Measurements from ENCODE around the gene PXN.
A peak's percentile ranks its signal among the peaks of the same experiment; 100 is the strongest.
"Not testable (repeated sequence)": the region's sequence is repeated elsewhere in the genome, so short reads cannot be mapped to it uniquely, and the experiment has no call there.

PXN gene

GRCh38 chr12:120262852-120263747 is 2.4 kb downstream of the PXN start:
- DNase-seq (ENCODE audit: low read depth in 2 of 3, low spot score in 2 of 3), result no peak

- DNase-seq (ENCODE audit: low read depth in 2 of 3, low spot score in 2 of 3), result no peak
Measured at GRCh38 chr12:120261951-120262851, 3.3 kb downstream of the PXN start.

GRCh38 chr12:120260607-120261006 is 4.9 kb downstream of the PXN start:
- DNase-seq (ENCODE audit: low read depth in 2 of 3, low spot score in 2 of 3), result no peak

DNA sequence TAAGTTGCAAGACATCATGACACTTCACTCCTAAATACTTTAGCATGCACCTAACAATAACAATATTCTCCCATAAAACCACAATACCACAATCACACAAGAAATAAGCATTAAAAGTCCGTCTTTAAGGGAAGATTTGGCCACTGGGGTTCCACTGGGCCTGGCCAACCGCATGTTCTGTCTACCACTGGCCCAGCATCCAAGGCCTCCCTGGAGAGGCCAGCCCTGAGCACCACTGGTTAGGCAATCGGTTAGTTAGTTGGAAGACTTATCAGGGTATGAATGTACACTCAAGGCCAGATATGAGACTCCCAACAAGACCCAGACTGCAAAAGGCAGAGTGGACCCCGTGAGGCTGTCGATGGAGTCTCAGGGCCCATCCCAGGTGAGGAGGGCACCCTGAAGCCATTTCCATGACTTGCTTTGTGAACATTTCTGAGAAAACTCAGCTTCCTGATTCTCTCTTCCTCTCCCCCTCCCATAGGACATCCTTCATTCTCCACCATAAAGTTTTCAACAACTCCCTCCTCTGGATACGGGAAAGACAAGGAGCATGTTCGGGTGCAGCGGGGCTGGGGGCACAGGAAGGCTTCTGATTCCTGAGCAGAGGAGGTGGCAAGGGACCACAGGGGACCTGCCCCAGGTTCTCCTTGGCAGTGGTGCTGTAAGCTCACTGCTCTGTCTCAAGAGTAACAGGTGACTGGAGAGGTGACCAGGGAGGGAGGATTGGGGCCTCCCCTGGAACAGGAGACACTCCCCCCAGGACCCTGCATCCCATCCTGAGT is 5.9 kb downstream of the PXN start:
- DNase-seq (ENCODE audit: low read depth in 2 of 3, low spot score in 2 of 3), result no peak

GRCh38 chr12:120258323-120258896 is 7.1 kb downstream of the PXN start:
- no peak for DNase-seq (ENCODE audit: low read depth in 2 of 3, low spot score in 2 of 3)

DNA sequence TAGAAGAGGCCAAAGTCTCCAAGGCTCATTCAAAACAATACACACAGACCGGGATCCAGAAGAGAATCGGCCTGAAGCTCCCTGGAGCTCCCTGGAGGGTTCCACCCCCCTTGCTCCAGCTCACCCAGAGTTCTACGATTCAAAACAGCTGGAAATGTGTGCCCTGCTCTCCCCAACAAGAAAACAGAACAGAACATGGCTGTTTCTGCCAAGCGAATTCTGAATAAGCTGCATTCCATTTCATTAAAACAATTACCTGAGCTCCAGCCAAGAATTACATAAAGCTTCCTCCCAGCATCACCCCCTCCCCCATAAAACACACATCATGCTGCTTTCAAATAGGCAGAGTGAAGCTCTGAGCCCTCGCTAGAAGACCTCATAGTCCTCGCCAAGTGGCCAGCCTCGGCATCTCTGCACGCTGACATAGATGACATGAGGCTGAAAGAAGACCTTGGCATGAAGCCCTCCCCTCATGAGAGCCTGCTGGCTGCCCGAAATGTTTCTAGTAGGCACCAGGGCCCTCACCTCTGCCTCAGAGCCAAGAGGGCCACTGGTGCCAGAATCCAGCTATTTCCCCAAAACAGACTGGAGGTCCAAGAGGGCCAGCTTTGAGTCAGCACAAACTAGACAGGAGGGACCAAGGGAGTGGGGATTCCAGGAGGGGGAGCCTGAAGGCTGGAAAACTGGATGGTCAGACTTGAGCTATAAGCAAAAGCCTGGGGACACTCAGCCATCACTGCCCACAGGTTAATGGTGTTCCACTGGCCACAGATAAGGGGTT is 8.3 kb downstream of the PXN start:
- no peak for DNase-seq (ENCODE audit: low read depth in 2 of 3, low spot score in 2 of 3)

GRCh38 chr12:120254809-120255208 is 10.7 kb downstream of the PXN start:
- no peak for DNase-seq (ENCODE audit: low read depth in 2 of 3, low spot score in 2 of 3)

- not testable (repeated sequence) for DNase-seq (ENCODE audit: low read depth in 2 of 3, low spot score in 2 of 3)
Measured at GRCh38 chr12:120253313-120253712, 12.2 kb downstream of the PXN start.

- DNase-seq (ENCODE audit: low read depth in 2 of 3, low spot score in 2 of 3), result peak in 1 of 3 experiments; percentile 55
Measured at GRCh38 chr12:120252071-120252906, 13.2 kb downstream of the PXN start.

GRCh38 chr12:120251364-120252070 is 14.0 kb downstream of the PXN start:
- not testable (repeated sequence) for DNase-seq (ENCODE audit: low read depth in 2 of 3, low spot score in 2 of 3)

GRCh38 chr12:120249875-120250795 is 15.4 kb downstream of the PXN start:
- no peak for DNase-seq (ENCODE audit: low read depth in 2 of 3, low spot score in 2 of 3)

GRCh38 chr12:120249266-120249874 is 16.2 kb downstream of the PXN start:
- no peak for DNase-seq (ENCODE audit: low read depth in 2 of 3, low spot score in 2 of 3)

GRCh38 chr12:120247621-120248030 is 17.9 kb downstream of the PXN start:
- DNase-seq (ENCODE audit: low read depth in 2 of 3, low spot score in 2 of 3), result no peak

DNA sequence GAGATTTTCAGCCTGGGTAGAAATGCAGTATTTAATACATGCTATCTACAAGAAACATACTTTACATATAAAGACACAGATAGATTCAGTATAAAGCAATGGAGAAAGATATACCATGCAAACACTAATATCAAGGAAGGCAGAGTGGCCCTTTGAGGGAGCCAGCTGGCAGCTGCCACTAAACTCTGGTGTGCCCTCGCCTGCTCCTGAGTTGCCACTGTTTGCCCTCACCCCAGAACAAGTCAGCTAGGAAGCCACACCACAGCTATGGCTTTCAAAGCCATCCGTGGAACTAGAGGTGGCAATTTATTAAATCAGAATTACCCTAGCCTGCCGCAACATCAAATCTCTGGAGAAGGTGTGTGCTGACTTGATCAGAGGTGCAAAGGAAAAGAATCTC is 18.3 kb downstream of the PXN start:
- DNase-seq (ENCODE audit: low read depth in 2 of 3, low spot score in 2 of 3), result no peak

DNA sequence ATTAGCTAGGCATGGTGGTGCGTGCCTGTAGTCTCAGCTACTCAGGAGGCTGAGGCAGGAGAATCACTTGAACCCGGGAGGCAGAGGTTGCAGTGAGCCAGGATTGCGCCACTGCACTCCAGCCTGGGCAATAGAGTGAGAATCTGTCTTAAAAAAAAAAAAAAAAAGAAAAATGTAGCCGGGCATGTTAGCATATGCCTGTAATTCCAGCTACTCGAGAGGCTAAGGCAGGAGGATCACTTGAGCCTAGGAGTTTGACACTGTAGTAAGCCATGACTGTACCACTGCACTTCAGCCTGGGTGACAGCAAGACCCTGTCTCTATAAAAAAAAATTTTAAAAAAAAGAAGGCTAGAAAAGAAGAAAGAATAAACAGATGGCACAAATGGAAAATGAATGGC is 18.8 kb downstream of the PXN start:
- not testable (repeated sequence) for DNase-seq (ENCODE audit: low read depth in 2 of 3, low spot score in 2 of 3)

DNA sequence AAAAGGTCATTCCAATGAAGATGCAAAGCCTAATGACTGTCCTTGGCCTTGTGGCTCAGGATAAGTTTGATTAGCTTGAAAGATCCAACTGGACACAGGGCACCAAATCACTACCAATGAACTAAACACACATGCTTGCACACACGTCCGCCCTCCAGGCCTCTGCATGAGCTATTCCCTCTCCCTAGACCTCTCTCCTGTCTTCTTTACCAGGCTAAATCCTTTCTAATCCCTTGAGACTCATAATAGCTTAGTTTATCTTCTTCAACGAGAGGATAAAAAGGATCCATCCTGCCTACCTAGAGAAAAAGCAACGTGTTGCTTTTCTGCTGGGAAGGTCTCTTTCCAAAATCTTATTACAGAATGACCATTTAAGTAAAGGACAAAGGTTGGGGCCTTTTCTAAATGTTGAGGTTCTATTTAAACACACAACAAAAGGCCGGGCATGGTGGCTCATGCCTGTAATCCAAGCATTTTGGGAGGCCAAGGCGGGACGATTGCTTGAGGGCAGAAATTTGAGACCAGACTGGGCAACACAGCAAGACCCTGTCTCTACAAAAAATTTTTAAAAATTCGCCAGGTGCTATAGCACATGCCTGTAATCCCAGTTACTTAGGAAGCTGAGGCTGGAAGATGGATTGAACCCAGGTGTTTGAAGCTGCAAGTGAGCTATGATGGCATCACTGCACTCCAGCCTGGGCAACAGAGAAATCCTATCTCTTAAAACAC is 22.4 kb downstream of the PXN start:
- no peak for DNase-seq (ENCODE audit: low read depth in 2 of 3, low spot score in 2 of 3)
